WTC11 (cell line): Measurements from ENCODE around the gene ARHGEF28. TPM values are rescaled to one million over a fixed set of nuclear protein-coding genes. Genes with fewer than 3 reads are reported as not detected.

Experiments
- ATAC-seq: fragments of 200-7000 bp; cut with Tn5 transposase; 2 replicates; pipeline ENCODE4 v1.10.0; 2021; ENCODE audit warnings: mild to moderate bottlenecking, moderate library complexity
- CTCF ChIA-PET: fragments of 300-600 bp; sonication (Branson Sonifier 250); formaldehyde crosslinking; loops from one replicate; lab custom pipeline; 2021; ENCODE audit warnings: antibody characterized with exemption; lab: Charles Lee
- POLR2A ChIA-PET: fragments of 350-600 bp; sonication (Branson Sonifier 250); formaldehyde crosslinking; loops from one replicate; lab custom pipeline; 2021; ENCODE audit warnings: antibody characterized with exemption; lab: Charles Lee
- DNase-seq: peaks from one replicate; pipeline ENCODE4 v3.0.0; 2021; ENCODE audit warnings: low spot score
- H3K27ac Mint-ChIP-seq: 2 replicates; pipeline ENCODE4 v1.8.0; 2021; ENCODE audit warnings: mixed read lengths
- H3K27me3 Mint-ChIP-seq: 2 replicates; pipeline ENCODE4 v1.8.0; 2021; ENCODE audit warnings: low read depth, mild to moderate bottlenecking, moderate library complexity, mixed read lengths
- H3K36me3 Mint-ChIP-seq: 2 replicates; pipeline ENCODE4 v1.8.0; 2021; ENCODE audit warnings: mixed read lengths
- H3K4me1 Mint-ChIP-seq: 2 replicates; pipeline ENCODE4 v1.8.0; 2022; ENCODE audit warnings: mixed read lengths
- H3K4me3 Mint-ChIP-seq: 2 replicates; pipeline ENCODE4 v1.8.0; 2021; ENCODE audit warnings: mild to moderate bottlenecking, moderate library complexity, mixed read lengths
- H3K9me3 Mint-ChIP-seq: 2 replicates; pipeline ENCODE4 v1.8.0; 2021; ENCODE audit warnings: mixed read lengths
- CREM ChIP-seq: sonication (generic); formaldehyde crosslinking; IDR thresholded peaks from 2 replicates; pipeline ENCODE4 v1.8.1; 2022; ENCODE audit warnings: mild to moderate bottlenecking, missing genetic modification reagents, moderate library complexity
- EMX1 ChIP-seq: fragments of 250-450 bp; sonication (Bioruptor Pico); IDR thresholded peaks from 2 replicates; pipeline ENCODE4 v1.8.0; 2021; ENCODE audit warnings: mild to moderate bottlenecking
- FOXK1 ChIP-seq: sonication (generic); formaldehyde crosslinking; IDR thresholded peaks from 2 replicates; pipeline ENCODE4 v1.8.0; 2022; ENCODE audit warnings: mild to moderate bottlenecking, moderate library complexity, missing genetic modification reagents
- GRHL2 ChIP-seq: fragments of 250-450 bp; sonication (Bioruptor Pico); IDR thresholded peaks from 2 replicates; pipeline ENCODE4 v1.8.0; 2022; ENCODE audit warnings: mild to moderate bottlenecking, moderate library complexity; ENCODE audit not compliant: insufficient replicate concordance, severe bottlenecking
- JAZF1 ChIP-seq: fragments of 250-450 bp; sonication (Bioruptor Pico); IDR thresholded peaks from 2 replicates; pipeline ENCODE4 v1.9.0; 2021; ENCODE audit warnings: moderate library complexity, mild to moderate bottlenecking, inconsistent platforms
- JUN ChIP-seq: sonication (generic); formaldehyde crosslinking; IDR thresholded peaks from 2 replicates; pipeline ENCODE4 v1.8.0; 2023; ENCODE audit warnings: mild to moderate bottlenecking, missing genetic modification reagents
- NR1H2 ChIP-seq: sonication (generic); formaldehyde crosslinking; IDR thresholded peaks from 2 replicates; pipeline ENCODE4 v1.9.0; 2021; ENCODE audit warnings: mild to moderate bottlenecking, moderate library complexity, missing genetic modification reagents
- NR2C2 ChIP-seq: sonication (generic); formaldehyde crosslinking; IDR thresholded peaks from 2 replicates; pipeline ENCODE4 v1.8.0; 2022; ENCODE audit warnings: mild to moderate bottlenecking, missing genetic modification reagents
- NR3C1 ChIP-seq: sonication (generic); formaldehyde crosslinking; conservative IDR thresholded peaks from 2 replicates; pipeline ENCODE4 v1.8.1; 2023; ENCODE audit warnings: low read depth, mild to moderate bottlenecking, missing genetic modification reagents
- SMAD3 ChIP-seq: sonication (generic); formaldehyde crosslinking; IDR thresholded peaks from 2 replicates; pipeline ENCODE4 v1.8.0; 2022; ENCODE audit warnings: missing genetic modification reagents, mild to moderate bottlenecking, borderline replicate concordance
- SOX15 ChIP-seq: fragments of 250-450 bp; sonication (Bioruptor Pico); IDR thresholded peaks from 2 replicates; pipeline ENCODE4 v1.9.0; 2021; ENCODE audit warnings: mild to moderate bottlenecking
- ZNF396 ChIP-seq: fragments of 250-450 bp; sonication (Bioruptor Pico); IDR thresholded peaks from 2 replicates; pipeline ENCODE4 v1.8.0; 2021; ENCODE audit warnings: mild to moderate bottlenecking, moderate library complexity, borderline replicate concordance
- ZNF416 ChIP-seq: fragments of 250-450 bp; sonication (Bioruptor Pico); IDR thresholded peaks from 2 replicates; pipeline ENCODE4 v1.9.0; 2021; ENCODE audit warnings: mild to moderate bottlenecking, inconsistent platforms
- total RNA-seq: library from RNA; stranded (reverse); gene quantifications from 3 replicates; pipeline ENCODE4 v1.2.3, GENCODE V29; 2021
- TF ChIP-seq, protein P1 (sequence below): fragments of 250-450 bp; sonication (Bioruptor Pico); IDR thresholded peaks from 2 replicates; pipeline ENCODE4 v1.8.0; 2021; ENCODE audit warnings: mild to moderate bottlenecking
- TF ChIP-seq, protein P2 (sequence below): fragments of 250-450 bp; sonication (Bioruptor Pico); IDR thresholded peaks from 2 replicates; pipeline ENCODE4 v1.9.0; 2021; ENCODE audit warnings: mild to moderate bottlenecking, borderline replicate concordance
- TF ChIP-seq, protein P3 (sequence below): sonication (generic); formaldehyde crosslinking; IDR thresholded peaks from 2 replicates; pipeline ENCODE4 v1.8.1; 2023; ENCODE audit warnings: mild to moderate bottlenecking, missing genetic modification reagents
- TF ChIP-seq, protein P4 (sequence below): fragments of 250-450 bp; sonication (Bioruptor Pico); conservative IDR thresholded peaks from 2 replicates; pipeline ENCODE4 v1.9.0; 2021; ENCODE audit warnings: mild to moderate bottlenecking
- TF ChIP-seq, protein P5 (sequence below): sonication (generic); formaldehyde crosslinking; IDR thresholded peaks from 2 replicates; pipeline ENCODE4 v1.8.0; 2022; ENCODE audit warnings: mild to moderate bottlenecking, missing genetic modification reagents
- TF ChIP-seq, protein P6 (sequence below): sonication (generic); formaldehyde crosslinking; conservative IDR thresholded peaks from 2 replicates; pipeline ENCODE4 v1.8.1; 2022; ENCODE audit warnings: mild to moderate bottlenecking, missing genetic modification reagents
- TF ChIP-seq, protein P7 (sequence below): sonication (generic); formaldehyde crosslinking; IDR thresholded peaks from 2 replicates; pipeline ENCODE4 v1.8.0; 2023; ENCODE audit warnings: missing genetic modification reagents, mild to moderate bottlenecking, borderline replicate concordance

Gene ARHGEF28
- total RNA-seq, 1 experiment from 2014 or later: 0.96 TPM

DNA sequence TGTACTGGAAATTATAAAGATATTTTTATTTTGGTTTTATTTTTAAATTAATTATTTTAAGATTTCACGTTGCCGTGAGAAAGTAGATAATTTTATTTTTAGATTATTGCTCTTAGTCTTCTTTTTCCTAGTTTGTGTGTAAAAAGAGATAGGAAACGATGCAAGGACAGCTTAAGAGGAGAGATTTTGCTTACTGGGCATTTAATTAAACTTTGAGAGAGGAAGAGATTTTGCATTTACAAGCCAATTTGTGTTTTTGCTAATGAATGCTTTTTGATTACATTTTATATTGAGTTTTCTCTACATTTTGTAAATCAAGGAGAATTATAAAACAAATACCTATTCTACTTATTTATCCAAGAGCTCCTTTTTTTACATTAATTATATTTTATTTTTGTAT, 64.0 kb downstream of the ARHGEF28 start:
- ATAC-seq: no peak
- H3K27ac Mint-ChIP-seq: no peak overlapping the region
- no peaks in the 10 kb centered on the region for H3K36me3 Mint-ChIP-seq
- no peak for TF ChIP-seq JAZF1
- no peak for TF ChIP-seq GRHL2 (CRISPR knock-in tag)
- TF ChIP-seq ZNF416 (CRISPR knock-in tag): no peak
- TF ChIP-seq JUN: no peak
- TF ChIP-seq, protein P1, sequence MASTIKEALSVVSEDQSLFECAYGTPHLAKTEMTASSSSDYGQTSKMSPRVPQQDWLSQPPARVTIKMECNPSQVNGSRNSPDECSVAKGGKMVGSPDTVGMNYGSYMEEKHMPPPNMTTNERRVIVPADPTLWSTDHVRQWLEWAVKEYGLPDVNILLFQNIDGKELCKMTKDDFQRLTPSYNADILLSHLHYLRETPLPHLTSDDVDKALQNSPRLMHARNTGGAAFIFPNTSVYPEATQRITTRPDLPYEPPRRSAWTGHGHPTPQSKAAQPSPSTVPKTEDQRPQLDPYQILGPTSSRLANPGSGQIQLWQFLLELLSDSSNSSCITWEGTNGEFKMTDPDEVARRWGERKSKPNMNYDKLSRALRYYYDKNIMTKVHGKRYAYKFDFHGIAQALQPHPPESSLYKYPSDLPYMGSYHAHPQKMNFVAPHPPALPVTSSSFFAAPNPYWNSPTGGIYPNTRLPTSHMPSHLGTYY: no peak
- no peak for TF ChIP-seq CREM (CRISPR knock-in tag)
- TF ChIP-seq, protein P2, sequence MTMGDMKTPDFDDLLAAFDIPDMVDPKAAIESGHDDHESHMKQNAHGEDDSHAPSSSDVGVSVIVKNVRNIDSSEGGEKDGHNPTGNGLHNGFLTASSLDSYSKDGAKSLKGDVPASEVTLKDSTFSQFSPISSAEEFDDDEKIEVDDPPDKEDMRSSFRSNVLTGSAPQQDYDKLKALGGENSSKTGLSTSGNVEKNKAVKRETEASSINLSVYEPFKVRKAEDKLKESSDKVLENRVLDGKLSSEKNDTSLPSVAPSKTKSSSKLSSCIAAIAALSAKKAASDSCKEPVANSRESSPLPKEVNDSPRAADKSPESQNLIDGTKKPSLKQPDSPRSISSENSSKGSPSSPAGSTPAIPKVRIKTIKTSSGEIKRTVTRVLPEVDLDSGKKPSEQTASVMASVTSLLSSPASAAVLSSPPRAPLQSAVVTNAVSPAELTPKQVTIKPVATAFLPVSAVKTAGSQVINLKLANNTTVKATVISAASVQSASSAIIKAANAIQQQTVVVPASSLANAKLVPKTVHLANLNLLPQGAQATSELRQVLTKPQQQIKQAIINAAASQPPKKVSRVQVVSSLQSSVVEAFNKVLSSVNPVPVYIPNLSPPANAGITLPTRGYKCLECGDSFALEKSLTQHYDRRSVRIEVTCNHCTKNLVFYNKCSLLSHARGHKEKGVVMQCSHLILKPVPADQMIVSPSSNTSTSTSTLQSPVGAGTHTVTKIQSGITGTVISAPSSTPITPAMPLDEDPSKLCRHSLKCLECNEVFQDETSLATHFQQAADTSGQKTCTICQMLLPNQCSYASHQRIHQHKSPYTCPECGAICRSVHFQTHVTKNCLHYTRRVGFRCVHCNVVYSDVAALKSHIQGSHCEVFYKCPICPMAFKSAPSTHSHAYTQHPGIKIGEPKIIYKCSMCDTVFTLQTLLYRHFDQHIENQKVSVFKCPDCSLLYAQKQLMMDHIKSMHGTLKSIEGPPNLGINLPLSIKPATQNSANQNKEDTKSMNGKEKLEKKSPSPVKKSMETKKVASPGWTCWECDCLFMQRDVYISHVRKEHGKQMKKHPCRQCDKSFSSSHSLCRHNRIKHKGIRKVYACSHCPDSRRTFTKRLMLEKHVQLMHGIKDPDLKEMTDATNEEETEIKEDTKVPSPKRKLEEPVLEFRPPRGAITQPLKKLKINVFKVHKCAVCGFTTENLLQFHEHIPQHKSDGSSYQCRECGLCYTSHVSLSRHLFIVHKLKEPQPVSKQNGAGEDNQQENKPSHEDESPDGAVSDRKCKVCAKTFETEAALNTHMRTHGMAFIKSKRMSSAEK: no peak
- TF ChIP-seq, protein P3, sequence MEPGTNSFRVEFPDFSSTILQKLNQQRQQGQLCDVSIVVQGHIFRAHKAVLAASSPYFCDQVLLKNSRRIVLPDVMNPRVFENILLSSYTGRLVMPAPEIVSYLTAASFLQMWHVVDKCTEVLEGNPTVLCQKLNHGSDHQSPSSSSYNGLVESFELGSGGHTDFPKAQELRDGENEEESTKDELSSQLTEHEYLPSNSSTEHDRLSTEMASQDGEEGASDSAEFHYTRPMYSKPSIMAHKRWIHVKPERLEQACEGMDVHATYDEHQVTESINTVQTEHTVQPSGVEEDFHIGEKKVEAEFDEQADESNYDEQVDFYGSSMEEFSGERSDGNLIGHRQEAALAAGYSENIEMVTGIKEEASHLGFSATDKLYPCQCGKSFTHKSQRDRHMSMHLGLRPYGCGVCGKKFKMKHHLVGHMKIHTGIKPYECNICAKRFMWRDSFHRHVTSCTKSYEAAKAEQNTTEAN (CRISPR knock-in tag): no peak
- TF ChIP-seq SOX15 (CRISPR knock-in tag): no peak
- TF ChIP-seq, protein P4, sequence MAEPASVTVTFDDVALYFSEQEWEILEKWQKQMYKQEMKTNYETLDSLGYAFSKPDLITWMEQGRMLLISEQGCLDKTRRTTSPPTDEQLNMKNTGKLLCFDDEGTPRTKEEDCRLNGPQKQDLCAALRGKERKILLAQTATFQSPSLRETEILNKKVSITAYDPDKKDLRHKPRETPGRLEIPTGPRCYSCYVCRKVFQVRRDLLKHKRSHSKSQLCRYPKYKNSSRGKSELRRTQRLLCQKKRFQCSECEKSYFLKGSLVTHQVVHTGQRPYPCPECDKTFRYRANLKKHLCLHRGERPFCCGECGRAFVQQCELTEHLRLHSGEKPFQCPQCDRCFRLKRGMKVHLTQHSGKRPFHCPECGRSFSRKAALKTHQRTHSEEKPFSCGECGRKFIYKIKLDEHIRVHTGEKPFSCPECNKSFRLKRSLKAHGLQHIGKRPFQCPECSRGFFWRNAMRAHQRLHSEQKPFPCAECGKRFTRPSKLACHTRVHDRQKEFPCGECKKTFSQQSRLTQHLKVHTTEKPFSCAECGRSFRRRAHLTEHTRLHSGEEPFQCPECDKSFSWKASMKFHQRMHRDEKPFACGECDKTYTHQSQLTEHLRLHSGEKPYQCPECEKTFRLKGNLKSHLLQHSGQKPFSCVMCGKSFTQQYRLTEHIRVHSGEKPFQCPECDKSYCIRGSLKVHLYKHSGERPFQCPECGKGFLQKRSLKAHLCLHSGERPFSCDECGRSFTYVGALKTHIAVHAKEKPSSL (CRISPR knock-in tag): no peak
- no peak for TF ChIP-seq NR1H2 (CRISPR knock-in tag)
- TF ChIP-seq, protein P5, sequence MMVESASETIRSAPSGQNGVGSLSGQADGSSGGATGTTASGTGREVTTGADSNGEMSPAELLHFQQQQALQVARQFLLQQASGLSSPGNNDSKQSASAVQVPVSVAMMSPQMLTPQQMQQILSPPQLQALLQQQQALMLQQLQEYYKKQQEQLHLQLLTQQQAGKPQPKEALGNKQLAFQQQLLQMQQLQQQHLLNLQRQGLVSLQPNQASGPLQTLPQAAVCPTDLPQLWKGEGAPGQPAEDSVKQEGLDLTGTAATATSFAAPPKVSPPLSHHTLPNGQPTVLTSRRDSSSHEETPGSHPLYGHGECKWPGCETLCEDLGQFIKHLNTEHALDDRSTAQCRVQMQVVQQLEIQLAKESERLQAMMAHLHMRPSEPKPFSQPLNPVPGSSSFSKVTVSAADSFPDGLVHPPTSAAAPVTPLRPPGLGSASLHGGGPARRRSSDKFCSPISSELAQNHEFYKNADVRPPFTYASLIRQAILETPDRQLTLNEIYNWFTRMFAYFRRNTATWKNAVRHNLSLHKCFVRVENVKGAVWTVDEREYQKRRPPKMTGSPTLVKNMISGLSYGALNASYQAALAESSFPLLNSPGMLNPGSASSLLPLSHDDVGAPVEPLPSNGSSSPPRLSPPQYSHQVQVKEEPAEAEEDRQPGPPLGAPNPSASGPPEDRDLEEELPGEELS (CRISPR knock-in tag): no peak
- TF ChIP-seq, protein P6, sequence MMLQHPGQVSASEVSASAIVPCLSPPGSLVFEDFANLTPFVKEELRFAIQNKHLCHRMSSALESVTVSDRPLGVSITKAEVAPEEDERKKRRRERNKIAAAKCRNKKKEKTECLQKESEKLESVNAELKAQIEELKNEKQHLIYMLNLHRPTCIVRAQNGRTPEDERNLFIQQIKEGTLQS (CRISPR knock-in tag): no peak
- no peak for TF ChIP-seq FOXK1 (CRISPR knock-in tag)
- TF ChIP-seq EMX1: no peak
- no peak for TF ChIP-seq NR2C2
- no peak for TF ChIP-seq SMAD3 (CRISPR knock-in tag)
- TF ChIP-seq NR3C1: no peak
- TF ChIP-seq, protein P7, sequence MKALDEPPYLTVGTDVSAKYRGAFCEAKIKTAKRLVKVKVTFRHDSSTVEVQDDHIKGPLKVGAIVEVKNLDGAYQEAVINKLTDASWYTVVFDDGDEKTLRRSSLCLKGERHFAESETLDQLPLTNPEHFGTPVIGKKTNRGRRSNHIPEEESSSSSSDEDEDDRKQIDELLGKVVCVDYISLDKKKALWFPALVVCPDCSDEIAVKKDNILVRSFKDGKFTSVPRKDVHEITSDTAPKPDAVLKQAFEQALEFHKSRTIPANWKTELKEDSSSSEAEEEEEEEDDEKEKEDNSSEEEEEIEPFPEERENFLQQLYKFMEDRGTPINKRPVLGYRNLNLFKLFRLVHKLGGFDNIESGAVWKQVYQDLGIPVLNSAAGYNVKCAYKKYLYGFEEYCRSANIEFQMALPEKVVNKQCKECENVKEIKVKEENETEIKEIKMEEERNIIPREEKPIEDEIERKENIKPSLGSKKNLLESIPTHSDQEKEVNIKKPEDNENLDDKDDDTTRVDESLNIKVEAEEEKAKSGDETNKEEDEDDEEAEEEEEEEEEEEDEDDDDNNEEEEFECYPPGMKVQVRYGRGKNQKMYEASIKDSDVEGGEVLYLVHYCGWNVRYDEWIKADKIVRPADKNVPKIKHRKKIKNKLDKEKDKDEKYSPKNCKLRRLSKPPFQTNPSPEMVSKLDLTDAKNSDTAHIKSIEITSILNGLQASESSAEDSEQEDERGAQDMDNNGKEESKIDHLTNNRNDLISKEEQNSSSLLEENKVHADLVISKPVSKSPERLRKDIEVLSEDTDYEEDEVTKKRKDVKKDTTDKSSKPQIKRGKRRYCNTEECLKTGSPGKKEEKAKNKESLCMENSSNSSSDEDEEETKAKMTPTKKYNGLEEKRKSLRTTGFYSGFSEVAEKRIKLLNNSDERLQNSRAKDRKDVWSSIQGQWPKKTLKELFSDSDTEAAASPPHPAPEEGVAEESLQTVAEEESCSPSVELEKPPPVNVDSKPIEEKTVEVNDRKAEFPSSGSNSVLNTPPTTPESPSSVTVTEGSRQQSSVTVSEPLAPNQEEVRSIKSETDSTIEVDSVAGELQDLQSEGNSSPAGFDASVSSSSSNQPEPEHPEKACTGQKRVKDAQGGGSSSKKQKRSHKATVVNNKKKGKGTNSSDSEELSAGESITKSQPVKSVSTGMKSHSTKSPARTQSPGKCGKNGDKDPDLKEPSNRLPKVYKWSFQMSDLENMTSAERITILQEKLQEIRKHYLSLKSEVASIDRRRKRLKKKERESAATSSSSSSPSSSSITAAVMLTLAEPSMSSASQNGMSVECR (CRISPR knock-in tag): no peak
- no peak for TF ChIP-seq ZNF396 (CRISPR knock-in tag)
- ChIA-PET CTCF (interaction anchor here (0.8 to 1.4 kb wide), 2 partner anchors 15 to 103 kb away, joined by 3 read pairs; no protein-coding TSS in a partner anchor), POLR2A (no interaction called here)
- no peak overlapping the region for H3K4me3 Mint-ChIP-seq
- no peaks in the 10 kb centered on the region; the same call in 1 of the 2 replicates for H3K27me3 Mint-ChIP-seq
- no peaks in the 10 kb centered on the region for H3K9me3 Mint-ChIP-seq
- peaks cover 23% of the 10 kb centered on the region for H3K4me1 Mint-ChIP-seq
- no peak for DNase-seq
